GM19035 (cell line): ENCODE results near the gene SLC12A4.
"Not testable (repeated sequence)": the region's sequence is repeated elsewhere in the genome, so short reads cannot be mapped to it uniquely, and the experiment has no call there.

Experiments
- ATAC-seq: cut with Tn5 transposase; IDR thresholded peaks from one replicate; pipeline ENCODE4 v1.9.1; 2021; ENCODE audit not compliant: unreplicated experiment

Gene SLC12A4

DNA sequence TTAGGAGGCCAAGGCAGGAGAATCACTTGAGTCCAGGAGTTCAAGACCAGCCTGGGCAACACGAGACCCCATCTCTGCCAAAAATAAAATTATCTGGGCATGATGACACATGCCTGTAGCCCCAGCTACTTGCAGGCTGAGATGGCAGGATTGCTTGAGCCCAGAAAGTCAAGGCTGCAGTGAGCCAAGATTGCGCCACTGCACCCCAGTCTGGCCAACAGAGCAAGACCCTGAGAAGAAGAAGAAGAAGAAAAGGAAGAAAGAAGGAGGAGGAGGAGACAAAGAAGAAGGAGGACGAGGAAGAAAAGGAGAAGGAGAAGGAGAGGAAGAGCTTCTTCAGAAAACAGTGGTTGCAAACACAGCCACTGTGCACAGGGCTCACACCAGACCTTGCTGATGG lies 20.2 kb upstream of the SLC12A4 start:
- ATAC-seq, result no peak

DNA sequence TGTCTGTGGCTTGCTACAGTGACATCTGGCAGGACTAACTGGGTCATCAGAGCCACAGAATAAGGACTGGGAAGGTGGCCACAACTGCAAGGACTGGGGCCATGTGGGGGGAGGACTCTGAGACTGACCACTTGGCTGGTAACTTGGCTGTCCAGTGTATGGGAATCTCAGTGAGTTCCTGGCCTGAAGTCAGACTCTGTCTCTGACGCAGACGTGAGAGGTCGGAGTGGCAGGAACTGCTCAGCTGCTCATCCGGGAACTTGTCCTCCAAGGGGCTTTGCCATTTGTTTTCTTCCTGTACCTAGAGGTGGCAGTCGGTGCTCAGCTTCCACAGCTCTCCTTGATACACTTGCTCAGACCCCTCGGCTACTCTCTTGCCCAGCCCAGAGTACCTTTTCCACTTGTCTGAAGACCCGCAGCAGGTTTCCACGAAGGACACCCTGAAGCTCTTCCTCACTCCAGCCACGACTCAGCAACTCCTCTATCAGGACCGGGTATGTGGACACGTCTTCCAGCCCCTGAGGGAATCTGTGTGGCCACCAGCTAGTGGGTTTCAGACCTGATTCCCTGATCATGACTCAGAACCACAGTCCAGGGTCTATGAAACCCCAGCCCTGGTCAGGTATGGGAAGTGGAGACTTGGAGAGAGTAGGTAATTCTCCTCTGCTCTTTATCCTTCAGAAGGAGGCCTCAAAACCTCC lies 19.2 kb upstream of the SLC12A4 start:
- no peak for ATAC-seq

DNA sequence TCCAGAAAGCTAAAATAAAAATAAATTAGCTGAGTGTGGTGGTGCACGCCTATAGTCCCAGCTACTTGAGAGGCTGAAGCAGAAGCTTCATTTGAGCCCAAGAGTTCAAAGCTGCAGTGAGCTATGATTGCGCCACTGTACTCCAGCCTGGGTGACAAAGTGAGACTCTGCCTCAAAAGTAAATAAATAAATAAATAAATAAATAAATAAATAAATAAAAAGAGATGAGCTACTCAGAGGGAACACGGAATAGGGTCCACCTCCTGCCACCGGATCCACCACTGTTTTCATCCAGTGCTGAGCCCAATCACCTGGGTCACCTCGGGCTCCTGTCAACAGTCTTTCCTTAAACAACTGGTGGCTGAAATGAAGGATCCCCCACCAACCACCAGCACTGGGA lies 18.5 kb upstream of the SLC12A4 start:
- ATAC-seq, result no peak

DNA sequence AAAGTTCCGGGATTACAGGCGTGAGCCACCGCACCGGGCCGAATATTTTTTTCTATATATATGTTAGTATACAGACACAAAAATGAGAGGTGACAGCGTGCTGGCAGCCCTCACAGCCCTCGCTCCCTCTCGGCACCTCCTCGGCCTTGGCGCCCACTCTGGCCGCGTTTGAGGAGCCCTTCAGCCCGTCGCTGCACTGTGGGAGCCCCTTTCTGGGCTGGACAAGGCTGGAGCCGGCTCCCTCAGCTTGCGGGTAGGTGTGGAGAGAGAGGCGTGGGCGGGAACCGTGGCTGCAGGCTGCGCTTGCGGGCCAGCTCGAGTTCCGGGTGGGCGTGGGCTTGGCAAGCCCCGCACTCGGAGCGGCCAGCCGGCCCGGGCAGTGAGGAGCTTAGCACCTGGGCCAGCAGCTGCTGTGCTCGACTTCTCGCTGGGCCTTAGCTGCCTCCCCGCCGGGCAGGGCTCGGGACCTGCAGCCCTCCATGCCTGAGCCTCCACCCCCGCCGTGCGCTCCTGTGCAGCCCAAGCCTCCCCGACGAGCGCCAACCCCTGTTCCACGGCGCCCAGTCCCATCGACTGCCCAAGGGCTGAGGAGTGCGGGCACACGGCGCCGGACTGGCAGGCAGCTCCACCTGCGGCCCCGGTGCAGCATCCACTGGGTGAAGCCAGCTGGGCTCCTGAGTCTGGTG lies 13.7 kb upstream of the SLC12A4 start:
- ATAC-seq, result no peak

DNA sequence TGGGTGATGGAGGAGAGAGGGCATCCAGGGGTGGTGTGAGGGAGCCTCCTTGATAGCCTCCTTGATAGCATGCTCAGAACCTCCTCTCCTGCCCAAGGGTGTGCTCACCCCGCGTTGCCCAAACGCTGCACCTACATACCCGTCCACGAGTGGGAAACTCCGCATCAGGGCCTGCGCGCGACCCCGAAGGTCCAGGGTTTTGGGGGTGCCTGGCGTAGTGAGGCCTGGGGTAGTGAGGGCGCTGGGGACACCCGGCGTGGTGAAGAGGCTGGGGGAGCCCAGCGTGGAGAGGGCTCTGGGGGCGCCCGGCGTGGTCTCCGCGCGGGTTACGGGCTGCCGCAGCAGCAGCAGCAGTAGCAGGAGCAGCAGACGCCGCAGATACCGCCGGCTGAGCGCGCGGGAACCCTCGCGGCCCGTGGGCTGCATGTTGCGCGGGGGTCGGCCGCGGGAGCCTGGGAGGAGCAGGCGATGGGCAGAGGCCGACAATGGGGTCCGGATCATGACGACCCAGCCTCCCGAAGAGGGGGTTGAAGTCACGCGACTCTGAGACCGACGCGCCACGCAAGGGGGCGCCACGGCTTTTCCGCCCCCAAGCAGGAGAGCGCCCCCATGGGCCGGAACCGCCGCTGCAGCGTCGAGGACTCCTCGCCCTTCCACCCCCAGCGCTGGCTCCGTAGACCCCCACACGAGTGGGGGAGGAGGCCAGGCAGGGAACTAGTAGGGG lies 11.7 kb upstream of the SLC12A4 start, which contains the start of gene DPEP3:
TSS of gene DPEP3 (minus strand) at position 545 of the 724 bp plus-strand sequence. CDS start at position 426, 119 bp downstream.
- ATAC-seq, result no peak

DNA sequence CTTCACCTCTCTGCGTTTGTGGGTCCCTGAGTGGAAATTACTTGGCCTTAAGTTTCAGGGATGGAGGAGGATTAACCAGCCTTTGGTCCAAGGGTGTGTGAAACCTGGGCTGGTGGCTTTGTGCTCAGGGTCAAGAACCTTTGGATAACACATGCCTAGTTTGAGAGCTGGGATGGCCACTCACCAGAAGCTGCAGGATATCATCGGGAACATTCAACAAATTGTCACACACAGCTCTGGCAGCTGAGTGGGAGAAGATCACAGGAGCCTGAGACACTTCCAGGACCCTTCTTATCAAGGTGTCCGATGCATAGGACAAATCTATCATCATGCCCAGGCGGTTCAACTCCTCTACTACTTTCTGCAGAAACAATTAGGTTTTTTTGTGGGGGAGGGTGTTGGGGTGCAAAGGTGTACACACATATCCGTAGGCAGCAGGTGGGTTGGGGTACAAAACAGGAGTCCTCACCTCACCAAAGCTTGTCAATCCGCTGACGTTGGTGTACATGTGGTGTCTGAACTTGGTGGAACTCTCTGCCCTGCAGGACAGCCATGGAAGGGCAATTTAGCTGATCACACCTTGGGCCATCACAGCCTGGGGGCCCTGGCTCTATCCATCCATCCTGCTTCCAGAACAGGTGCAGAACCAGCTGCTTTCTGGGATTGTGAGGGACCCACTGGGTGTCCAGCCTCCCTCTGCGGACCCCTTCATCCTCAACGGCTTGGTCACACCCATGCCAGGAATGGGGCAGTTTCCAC lies 9.2 kb upstream of the SLC12A4 start:
- no peak for ATAC-seq

DNA sequence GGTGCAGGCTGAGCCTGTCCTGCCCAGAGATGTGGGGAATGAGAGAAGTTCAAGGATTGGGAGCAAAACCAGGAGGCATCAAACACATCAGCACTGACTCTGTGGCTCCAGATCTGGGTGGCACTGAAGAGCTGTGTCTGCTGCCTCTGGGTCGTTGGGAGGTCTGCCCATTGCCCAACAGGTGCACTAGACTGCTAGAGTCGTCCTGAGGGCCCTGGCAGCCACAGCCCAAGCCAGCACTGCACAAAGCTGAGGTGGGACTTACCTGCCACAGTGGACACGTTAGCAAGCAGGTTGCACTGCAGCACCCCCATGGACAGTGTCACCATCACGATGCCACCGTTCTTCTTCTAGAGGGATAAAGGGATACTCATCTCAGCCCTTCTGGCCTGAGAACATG lies 8.6 kb upstream of the SLC12A4 start:
- ATAC-seq, result no peak

DNA sequence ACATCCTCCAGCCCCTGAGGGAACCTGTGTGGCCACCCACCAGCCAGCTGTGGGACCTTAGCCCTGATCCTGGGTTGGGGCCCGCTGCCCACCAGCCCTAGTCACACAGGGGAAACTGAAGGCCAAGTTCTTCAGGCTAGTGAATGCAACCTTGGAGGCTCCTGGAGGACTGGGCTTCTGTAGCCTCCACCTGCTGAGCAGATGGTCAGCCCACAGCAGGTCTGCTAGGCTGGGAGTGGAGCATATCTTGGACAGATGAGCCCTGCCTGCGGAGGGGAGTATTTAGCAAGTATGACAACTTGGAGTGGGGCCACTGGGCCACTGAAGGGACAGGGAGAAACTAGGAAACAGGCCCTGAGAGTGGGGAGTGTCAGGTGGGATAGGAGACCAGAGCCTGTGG lies 7.8 kb upstream of the SLC12A4 start:
- no peak for ATAC-seq

DNA sequence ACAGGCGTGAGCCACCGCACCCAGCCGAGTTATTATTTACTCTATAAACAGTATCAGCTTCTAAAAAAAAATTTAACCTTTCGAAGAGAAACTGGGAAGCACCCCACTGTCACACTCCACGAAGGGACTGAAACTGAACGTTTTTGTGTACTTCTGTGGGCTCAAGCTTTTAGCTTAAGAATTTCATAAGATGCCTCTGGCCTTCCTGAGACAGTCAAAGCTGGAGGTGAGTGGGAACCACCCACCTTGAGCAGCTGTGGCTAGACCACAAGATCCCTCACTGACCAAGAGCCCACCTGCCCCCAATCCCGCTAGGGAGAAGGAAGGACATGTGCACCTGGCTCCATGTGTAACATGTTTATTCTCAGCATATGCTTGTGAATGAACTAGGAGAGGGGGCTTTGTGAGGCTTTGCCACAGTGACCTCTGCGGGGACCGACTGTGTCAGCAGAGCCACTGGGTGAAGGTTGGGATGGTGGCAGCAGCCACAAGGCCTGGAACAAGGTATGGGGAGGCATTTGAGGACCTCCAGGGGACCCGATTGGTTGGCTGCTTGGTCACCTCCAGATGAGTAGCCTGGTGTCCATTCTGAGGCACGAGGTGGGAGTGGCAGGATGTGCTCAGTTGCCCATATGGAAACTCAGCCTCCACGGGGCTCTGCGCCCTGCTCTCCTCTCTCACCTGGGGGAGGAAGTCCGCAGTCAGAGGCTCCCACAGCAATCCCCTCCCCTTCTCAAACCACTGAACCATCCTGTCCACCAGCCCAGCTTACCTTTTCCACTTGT lies 7.1 kb upstream of the SLC12A4 start:
- ATAC-seq, result no peak

DNA sequence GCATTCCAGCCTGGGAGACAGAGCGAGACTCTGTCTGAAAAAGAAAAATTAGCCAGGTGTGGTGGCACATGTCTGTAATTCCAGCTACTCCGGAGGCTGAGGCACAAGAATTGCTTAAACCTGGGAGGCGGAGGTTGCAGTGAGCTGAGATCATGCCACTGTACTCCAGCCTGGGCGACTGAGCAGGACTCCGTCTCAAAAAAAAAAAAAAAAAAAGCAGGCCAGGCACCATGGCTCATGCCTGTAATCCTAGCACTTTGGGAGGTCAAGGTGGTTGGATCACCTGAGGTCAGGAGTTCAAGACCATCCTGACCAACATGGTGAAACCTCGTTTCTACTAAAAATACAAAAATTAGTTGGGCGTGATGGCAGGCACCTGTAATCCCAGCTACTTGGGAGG lies 3.8 kb upstream of the SLC12A4 start:
- not testable (repeated sequence) for ATAC-seq

DNA sequence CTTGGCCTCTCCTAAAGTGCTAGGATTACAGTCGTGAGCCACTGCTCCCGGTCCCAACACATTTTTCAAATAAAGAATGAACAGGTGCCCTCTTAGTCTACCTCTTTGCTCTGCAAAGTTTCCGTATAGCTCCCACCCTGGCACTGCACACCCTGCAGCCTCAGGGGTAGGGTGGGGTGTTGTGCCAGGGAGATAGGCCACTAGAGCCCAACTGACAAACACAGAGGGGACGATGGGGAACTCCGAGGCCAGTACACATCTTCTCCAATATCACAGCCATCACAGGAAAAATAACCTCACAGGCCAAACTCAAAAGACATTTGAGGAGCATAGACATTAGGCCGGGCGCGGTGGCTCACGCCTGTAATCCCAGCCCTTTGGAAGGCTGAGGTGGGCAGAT lies 2.7 kb upstream of the SLC12A4 start:
- ATAC-seq, result no peak

DNA sequence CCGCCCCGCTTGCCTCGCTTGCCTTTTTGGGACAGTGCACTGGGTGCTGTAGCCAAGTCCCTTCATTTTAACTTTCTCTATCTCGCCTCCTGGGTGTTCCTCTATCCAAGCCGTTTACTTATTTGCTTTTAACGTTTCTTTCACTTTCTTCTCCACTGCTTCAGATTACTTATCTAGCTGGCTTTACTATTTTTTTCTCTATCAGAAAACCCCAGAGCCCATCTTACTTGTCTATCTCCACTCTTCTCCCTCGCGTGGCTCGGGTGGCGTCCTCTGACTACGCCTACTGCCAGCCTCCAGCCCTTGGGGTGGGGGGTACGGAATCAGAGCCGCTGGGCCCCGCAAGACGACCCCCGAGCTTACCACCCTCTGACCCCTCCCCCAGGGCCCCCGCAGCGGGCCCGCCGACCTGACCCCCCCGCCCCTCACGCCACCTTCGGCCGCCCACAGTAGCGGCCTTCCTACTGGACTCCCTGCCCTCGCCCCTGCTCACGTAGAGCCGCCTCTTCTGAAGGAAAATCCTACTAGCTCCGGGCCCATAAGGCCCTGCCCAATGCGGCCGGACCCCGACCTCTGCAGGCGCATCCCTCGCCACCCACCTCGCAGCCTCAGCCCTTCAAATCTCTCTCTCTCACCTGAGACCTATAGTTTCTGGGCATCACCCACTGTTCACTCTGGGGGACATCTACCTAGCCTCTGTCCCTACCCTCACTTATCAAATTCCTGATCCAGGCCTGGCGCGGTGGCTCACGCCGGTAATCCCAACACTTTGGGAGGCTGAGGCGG lies 1.0 kb upstream of the SLC12A4 start:
- peak; percentile 20 for ATAC-seq

DNA sequence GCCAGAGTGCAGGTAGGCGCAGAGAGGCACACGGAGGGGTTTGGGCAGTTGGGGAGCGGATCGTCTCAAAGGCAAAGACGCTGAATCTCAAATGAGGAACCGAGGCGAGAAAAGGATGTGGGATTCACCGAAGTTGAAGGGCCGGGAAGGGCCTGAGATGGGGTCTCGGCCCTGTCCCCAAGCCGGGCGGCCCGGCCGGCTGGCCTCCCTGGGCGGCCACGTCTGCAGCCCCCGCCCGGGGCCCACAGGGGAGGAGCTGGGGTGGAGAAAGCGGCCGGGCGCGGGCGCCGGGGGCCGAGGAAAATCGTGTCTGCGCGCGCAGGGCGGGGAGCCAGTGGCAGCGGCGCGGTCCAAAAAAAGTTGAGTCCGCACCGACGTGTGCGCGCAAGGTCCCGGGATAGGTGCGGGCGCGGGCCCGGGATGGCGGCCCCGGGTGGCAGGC lies 458 bp downstream of the SLC12A4 start:
- peak; percentile 28 for ATAC-seq

DNA sequence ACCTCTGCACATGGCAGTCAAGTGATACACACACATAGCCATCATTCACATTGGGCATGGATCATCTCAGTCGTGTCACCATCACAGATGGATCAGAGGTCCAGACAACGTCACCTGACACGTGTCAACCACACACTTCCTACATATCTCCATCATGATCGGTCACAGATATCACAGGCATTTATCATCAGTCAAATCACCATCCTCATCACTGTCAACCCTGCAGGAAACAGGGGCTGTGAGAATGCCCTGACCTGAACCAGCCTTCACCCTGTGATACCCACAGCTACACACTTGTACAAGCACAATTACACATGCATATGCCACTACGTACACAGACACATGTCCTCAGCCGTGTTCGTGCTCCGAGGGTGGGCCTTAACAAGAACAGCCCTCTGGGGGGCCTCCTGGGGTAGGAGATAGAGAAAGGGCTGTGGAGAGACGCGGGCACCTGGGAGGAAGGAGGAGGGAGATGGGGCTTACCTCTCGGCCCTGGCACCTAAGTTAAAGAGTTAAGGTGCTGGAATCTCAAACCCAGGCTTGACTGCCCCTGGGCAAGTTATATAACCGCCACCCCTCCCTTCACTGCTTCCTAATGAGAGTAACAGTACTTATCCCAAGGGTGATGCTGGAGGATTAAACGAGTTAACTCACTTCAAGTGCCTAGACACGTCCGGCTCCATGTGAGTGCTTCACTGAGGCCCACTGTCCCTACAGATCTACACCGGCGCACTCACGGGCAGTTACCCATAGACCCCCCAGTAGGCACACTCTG lies 1.1 kb downstream of the SLC12A4 start:
- ATAC-seq, result no peak

DNA sequence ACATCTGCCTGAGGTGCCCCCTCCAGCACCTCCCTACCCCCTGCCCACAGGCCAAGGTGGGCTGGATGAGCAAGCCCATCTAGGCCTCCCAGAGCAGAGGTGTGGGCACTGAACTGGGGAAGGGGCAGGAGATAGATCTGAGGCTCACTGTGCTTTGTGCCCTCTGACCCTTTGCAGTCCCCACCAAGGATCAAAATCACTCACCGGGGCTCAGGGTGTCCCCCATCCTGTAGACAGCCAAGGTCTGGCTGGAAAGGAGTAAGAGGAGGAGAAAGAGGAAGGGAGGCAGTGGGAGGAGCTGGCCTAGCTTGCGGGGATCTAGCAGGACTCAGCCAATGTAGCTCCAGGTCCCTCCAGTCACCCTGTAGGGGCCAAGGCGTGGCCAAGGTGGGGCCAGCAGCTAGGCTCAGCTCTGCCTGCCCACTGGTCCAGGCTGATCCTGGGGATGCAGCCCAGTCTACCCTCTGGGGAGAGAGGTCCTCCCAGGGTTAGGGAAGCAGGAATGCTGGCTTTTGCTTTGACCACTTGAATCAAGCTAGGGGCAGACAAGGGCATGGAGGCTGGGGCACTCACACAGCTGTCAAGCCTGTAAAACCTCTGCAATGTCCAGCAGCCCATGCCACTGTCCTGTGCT lies 1.8 kb downstream of the SLC12A4 start:
- no peak for ATAC-seq

DNA sequence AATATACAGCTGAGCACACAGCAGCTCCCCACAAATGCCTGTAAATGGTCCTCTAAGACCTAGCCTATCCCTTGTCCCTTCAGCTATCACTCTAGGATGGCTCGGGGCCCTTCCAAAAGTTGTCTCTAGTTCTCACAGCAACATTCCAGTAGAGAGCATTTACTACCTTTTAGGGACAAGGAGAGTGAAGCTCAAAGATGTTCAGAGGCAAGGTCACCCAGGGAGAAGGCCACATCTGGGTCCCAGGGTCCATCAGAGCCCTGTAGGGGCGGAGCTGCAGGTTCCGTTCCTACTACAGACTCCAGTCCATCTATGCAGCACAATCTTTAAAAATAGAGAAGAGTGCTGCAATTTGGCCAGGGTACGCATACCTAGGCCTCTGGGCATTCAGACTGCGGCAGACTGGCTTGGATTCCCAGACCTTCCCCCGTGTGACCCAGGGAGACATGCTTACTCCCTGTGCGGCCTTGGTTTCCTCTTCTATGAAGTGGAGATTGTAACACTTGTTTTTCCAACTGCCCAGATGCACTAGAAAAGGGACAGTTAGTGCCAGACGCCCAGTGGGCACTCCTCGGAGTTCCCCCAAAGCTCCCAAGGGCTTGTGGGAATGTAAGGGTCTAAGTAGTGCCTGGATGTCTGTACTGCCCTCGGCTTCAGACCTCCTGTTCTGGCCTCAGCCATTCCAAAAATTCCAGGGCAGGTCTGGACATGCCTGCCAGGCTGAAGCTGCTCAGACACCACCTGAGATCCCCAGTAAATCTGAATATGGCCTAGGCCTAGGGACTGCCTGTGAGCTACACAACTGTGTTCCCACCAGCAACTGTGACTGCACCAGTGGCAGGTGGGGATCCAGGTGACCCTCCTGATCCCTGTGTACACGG lies 2.5 kb downstream of the SLC12A4 start:
- no peak for ATAC-seq

DNA sequence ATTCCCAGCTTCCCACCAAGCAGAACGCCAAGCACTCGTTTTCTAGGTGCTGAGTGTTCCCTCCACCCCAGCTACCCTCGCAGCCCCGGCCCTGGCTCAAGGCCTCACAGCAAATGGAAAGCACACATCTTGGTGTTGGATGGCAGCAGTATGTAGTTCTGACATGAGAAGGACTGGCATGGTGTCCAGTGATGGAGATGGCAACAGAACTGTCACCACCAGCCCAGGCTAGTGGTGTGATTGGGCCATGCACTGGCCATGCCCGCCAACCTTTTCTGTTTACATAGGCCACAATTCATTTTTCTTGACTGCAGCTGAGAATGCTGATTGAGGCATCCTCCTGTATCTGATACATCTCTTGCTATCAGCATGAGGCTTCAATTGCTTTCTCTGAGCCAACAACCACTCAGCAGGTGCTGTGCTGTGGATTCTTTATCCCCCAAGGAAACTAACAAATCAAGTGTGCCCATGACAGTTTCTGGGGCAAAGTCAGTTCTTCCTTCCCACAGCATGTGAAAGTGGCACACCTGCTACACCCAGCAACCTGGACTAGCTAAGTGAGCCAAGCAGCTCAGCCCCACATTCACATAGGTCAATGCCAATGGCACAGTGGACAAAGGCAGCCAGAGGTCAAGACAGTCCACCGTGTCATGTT lies 3.8 kb downstream of the SLC12A4 start:
- ATAC-seq, result no peak
